Measurements from ENCODE around the gene COG7. TPM values are rescaled to one million over a fixed set of nuclear protein-coding genes. Genes with fewer than 3 reads are reported as not detected.

COG7 gene
- polyA plus RNA-seq, 1 donor (not counting 4 experiments of a cell fraction or from before 2014, with no cell fraction given) = 14.7 TPM

- no peak overlapping the region for H3K27ac ChIP-seq (ENCODE audit: control insufficient read depth, insufficient read depth, low read length)
- H3K9ac ChIP-seq (ENCODE audit: control insufficient read depth, extremely low read depth, insufficient read depth, low read length) = no peak overlapping the region
- H3K79me2 ChIP-seq (ENCODE audit: control insufficient read depth, insufficient read depth, low read length) = no peaks in the 10 kb centered on the region
- H3K4me2 ChIP-seq (ENCODE audit: control insufficient read depth, extremely low read depth, insufficient read depth, low read depth, low read length) = no peak overlapping the region
- no peak overlapping the region for H2AFZ ChIP-seq (ENCODE audit: control insufficient read depth, low read length)
- dilution Hi-C loops (cut with MboI; ENCODE audit: extremely low pct_ligation_motif_present, low sequenced_read_pairs) = no loop called here
- TF ChIP-seq EZH2 (IDR thresholded peaks at IDR 0.05; ENCODE audit: low read length) = no peak
- TF ChIP-seq, protein P1, sequence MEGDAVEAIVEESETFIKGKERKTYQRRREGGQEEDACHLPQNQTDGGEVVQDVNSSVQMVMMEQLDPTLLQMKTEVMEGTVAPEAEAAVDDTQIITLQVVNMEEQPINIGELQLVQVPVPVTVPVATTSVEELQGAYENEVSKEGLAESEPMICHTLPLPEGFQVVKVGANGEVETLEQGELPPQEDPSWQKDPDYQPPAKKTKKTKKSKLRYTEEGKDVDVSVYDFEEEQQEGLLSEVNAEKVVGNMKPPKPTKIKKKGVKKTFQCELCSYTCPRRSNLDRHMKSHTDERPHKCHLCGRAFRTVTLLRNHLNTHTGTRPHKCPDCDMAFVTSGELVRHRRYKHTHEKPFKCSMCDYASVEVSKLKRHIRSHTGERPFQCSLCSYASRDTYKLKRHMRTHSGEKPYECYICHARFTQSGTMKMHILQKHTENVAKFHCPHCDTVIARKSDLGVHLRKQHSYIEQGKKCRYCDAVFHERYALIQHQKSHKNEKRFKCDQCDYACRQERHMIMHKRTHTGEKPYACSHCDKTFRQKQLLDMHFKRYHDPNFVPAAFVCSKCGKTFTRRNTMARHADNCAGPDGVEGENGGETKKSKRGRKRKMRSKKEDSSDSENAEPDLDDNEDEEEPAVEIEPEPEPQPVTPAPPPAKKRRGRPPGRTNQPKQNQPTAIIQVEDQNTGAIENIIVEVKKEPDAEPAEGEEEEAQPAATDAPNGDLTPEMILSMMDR (optimal IDR thresholded peaks at IDR 0.05 in 1 of 3, IDR thresholded peaks at IDR 0.05 in 1 of 3, conservative IDR thresholded peaks at IDR 0.05 in 1 of 3; ENCODE audit: extremely low read depth in 1 of 3, insufficient read depth in 2 of 3, low read length in 3 of 3) = no peak
- H4K20me1 ChIP-seq (ENCODE audit: control insufficient read depth, extremely low read depth, insufficient read depth, low read length) = no peaks in the 10 kb centered on the region
- DNase-seq (ENCODE audit: low read depth, low spot score) (no peak), FAIRE-seq (no peak)
- peaks cover 0 to 23% of the 10 kb centered on the region in 2 experiments for H3K36me3 ChIP-seq (ENCODE audit: control insufficient read depth in 2 of 2, extremely low read depth in 1 of 2, insufficient read depth in 2 of 2, low read length in 2 of 2)
- no peaks in the 10 kb centered on the region for H3K9me1 ChIP-seq (ENCODE audit: control insufficient read depth, extremely low read depth, insufficient read depth, low read length)
- H3K9me3 ChIP-seq (ENCODE audit: control insufficient read depth, low read depth, low read length) = no peaks in the 10 kb centered on the region
- H3K4me3 ChIP-seq (ENCODE audit: control insufficient read depth in 2 of 3, extremely low read depth in 1 of 3, insufficient read depth in 2 of 3, low read depth in 1 of 3, low read length in 3 of 3) = no peak overlapping the region
- no peaks in the 10 kb centered on the region for H3K4me1 ChIP-seq (ENCODE audit: control insufficient read depth, extremely low read depth, insufficient read depth, low read length)
- H3K27me3 ChIP-seq (ENCODE audit: control insufficient read depth, extremely low read depth, insufficient read depth, low read length) = no peaks in the 10 kb centered on the region
These were observed 44.1 kb downstream of the COG7 start for GRCh38 chr16:23408823-23409298.

- Histone ChIP-seq H3K4me1 (ENCODE audit: control insufficient read depth, extremely low read depth, insufficient read depth, low read length) (no peaks in the 10 kb centered on the region), H3K36me3 (ENCODE audit: control insufficient read depth in 2 of 2, extremely low read depth in 1 of 2, insufficient read depth in 2 of 2, low read length in 2 of 2) (peaks cover 0 to 27% of the 10 kb centered on the region in 2 experiments), H3K9ac (ENCODE audit: control insufficient read depth, extremely low read depth, insufficient read depth, low read length) (no peak overlapping the region), H3K79me2 (ENCODE audit: control insufficient read depth, insufficient read depth, low read length) (no peaks in the 10 kb centered on the region), H2AFZ (ENCODE audit: control insufficient read depth, low read length) (no peak overlapping the region), H3K9me3 (ENCODE audit: control insufficient read depth, low read depth, low read length) (no peaks in the 10 kb centered on the region), H3K4me2 (ENCODE audit: control insufficient read depth, extremely low read depth, insufficient read depth, low read depth, low read length) (no peak overlapping the region), H3K9me1 (ENCODE audit: control insufficient read depth, extremely low read depth, insufficient read depth, low read length) (no peaks in the 10 kb centered on the region), H3K27me3 (ENCODE audit: control insufficient read depth, extremely low read depth, insufficient read depth, low read length) (no peaks in the 10 kb centered on the region), H3K27ac (ENCODE audit: control insufficient read depth, insufficient read depth, low read length) (no peak overlapping the region), H4K20me1 (ENCODE audit: control insufficient read depth, extremely low read depth, insufficient read depth, low read length) (no peaks in the 10 kb centered on the region), H3K4me3 (ENCODE audit: control insufficient read depth in 2 of 3, extremely low read depth in 1 of 3, insufficient read depth in 2 of 3, low read depth in 1 of 3, low read length in 3 of 3) (no peak overlapping the region)
- TF ChIP-seq EZH2 (IDR thresholded peaks at IDR 0.05; ENCODE audit: low read length) = no peak
- TF ChIP-seq, protein P1 (optimal IDR thresholded peaks at IDR 0.05 in 1 of 3, IDR thresholded peaks at IDR 0.05 in 1 of 3, conservative IDR thresholded peaks at IDR 0.05 in 1 of 3; ENCODE audit: extremely low read depth in 1 of 3, insufficient read depth in 2 of 3, low read length in 3 of 3) = no peak
- dilution Hi-C loops (cut with MboI; ENCODE audit: extremely low pct_ligation_motif_present, low sequenced_read_pairs) = no loop called here
- no peak for DNase-seq (ENCODE audit: low read depth, low spot score)
- no peak for FAIRE-seq
These were observed 44.7 kb downstream of the COG7 start for GRCh38 chr16:23408242-23408822.

Data from keratinocyte (primary cell).